Cardiac ventricle fibroblast (primary cell): ENCODE results near the gene PHETA2. TPM values are rescaled to one million over a fixed set of nuclear protein-coding genes. Genes with fewer than 3 reads are reported as not detected.

Experiments
- total RNA-seq: library from RNA; depleted of rRNA; stranded (reverse); fragments of >200 nt; gene quantifications from 2 replicates; pipeline ENCODE4 v1.2.3, GENCODE V29; 2015

PHETA2 gene
- total RNA-seq = 28.5 and 28.6 TPM in 2 replicates

GRCh38 chr22:42074132-42074811, at the start of gene PHETA2:
Gene PHETA2 (plus strand): TSS chr22:42074248. CDS start chr22:42077294, 3,046 bp downstream.

GRCh38 chr22:42070517-42071422, 3.3 kb upstream of the PHETA2 start, which contains the start of gene NAGA:
Gene NAGA (minus strand): TSS chr22:42070812. CDS start chr22:42070297, 515 bp downstream.

GRCh38 chr22:42079319-42080251, 5.5 kb downstream of the PHETA2 start, which contains the start of gene SMDT1:
Gene SMDT1 (plus strand): TSS chr22:42079700. CDS start chr22:42079769, 69 bp downstream.

GRCh38 chr22:42090596-42091454, 16.8 kb downstream of the PHETA2 start, which contains the start of gene NDUFA6:
Gene NDUFA6 (minus strand): TSS chr22:42090772. CDS start chr22:42090744, 28 bp downstream.

Other genes with a start within 250 kb of the PHETA2 start
- 47.9 and 49.5 TPM in 2 replicates for gene SREBF2, start 241.1 kb upstream of the PHETA2 start, total RNA-seq
- not detected in 2 replicates for gene SHISA8, start 159.2 kb upstream of the PHETA2 start, total RNA-seq
- 0.05 TPM in 1 of 2 replicates, not detected in the other for gene TNFRSF13C, start 147.4 kb upstream of the PHETA2 start, total RNA-seq
- gene CENPM, start 127.1 kb upstream of the PHETA2 start, total RNA-seq = 0.39 and 2.1 TPM in 2 replicates
- 0.10 TPM in 1 of 2 replicates, not detected in the other for gene SEPTIN3, start 104.8 kb upstream of the PHETA2 start, total RNA-seq
- gene WBP2NL, start 75.5 kb upstream of the PHETA2 start, total RNA-seq = 0.19 and 0.39 TPM in 2 replicates
- 21.8 and 23.2 TPM in 2 replicates for gene NAGA, start 3.4 kb upstream of the PHETA2 start, total RNA-seq
- 1.7 and 8.0 TPM in 2 replicates for gene SMDT1, start 5.5 kb downstream of the PHETA2 start, total RNA-seq
- gene NDUFA6, start 16.5 kb downstream of the PHETA2 start, total RNA-seq = 54.1 and 66.8 TPM in 2 replicates
- 0.15 TPM in 1 of 2 replicates, not detected in the other for gene CYP2D6, start 56.6 kb downstream of the PHETA2 start, total RNA-seq
- 17.9 and 18.0 TPM in 2 replicates for gene TCF20, start 196.4 kb downstream of the PHETA2 start, total RNA-seq